ENCODE results near the gene TUBA3D. TPM values are rescaled to one million over a fixed set of nuclear protein-coding genes. Genes with fewer than 3 reads are reported as not detected.
A peak's percentile ranks its signal among the peaks of the same experiment; 100 is the strongest.
"Not testable (repeated sequence)": the region's sequence is repeated elsewhere in the genome, so short reads cannot be mapped to it uniquely, and the experiment has no call there.

The TUBA3D gene
- total RNA-seq, 1 donor from 2014 or later = not detected

- DNase-seq (ENCODE audit: extremely low spot score, unreplicated experiment); H3K27me3 Mint-ChIP-seq; H3K36me3 Mint-ChIP-seq; H3K4me3 Mint-ChIP-seq; H3K27ac Mint-ChIP-seq; H3K9me3 Mint-ChIP-seq; H3K4me1 Mint-ChIP-seq (ENCODE audit: unreplicated experiment): not testable (repeated sequence)
Observed at GRCh38 chr2:131486201-131486902, 10.4 kb downstream of the TUBA3D start.

GRCh38 chr2:131488306-131489205 is 12.6 kb downstream of the TUBA3D start:
- H3K4me1 Mint-ChIP-seq (ENCODE audit: unreplicated experiment) = peaks cover 4% of the 10 kb centered on the region

DNA sequence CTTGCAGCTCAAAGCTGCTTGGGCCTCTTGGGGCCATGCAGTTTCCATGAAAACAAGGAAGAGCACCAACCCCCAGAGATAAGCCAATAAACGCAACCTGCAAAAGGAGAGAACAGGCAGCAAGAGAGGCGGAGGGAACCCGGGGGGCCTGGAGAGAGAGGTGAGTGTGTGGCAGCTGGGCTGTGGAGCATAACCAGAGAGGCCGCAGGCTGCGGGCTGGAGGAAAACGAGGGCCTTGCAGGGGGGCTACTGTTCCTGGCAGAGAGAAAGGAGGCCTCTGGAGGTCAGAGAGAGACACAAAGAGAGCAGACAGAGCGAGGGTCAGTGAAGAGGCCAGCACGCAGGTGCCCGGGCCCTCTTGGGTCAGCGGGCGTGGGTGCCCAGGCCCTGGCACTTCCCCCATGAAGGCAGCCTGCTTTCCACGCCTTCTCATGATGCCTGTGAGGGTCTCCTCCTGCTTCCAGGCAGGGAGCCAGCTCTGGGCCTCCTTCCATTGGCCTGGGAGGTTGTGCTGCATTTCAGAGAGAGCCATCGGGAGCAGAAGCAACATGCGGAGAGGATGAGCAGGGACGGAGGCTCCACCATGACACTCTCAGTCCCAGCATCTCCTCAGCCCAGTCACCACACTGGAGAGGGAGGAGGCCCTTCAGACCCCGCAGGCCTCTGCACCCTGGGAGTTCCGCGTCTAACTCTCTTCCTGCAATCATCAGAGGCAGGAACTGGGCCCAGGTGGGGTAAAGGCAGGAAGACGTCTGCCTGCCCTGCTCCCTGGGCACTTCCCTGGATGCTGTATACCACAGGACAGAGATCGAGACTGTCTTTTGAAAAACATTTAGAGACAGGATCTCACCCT is 14.9 kb downstream of the TUBA3D start:
- H3K27ac Mint-ChIP-seq; DNase-seq (ENCODE audit: extremely low spot score, unreplicated experiment); H3K9me3 Mint-ChIP-seq; H3K27me3 Mint-ChIP-seq; H3K36me3 Mint-ChIP-seq; H3K4me1 Mint-ChIP-seq (ENCODE audit: unreplicated experiment): not testable (repeated sequence)
- peak overlapping the region; percentile 86 for H3K4me3 Mint-ChIP-seq

More at GRCh38 chr2:131488306-131489205, 12.6 kb downstream of the TUBA3D start:
- Mint-ChIP-seq H3K27me3 (no peaks in the 10 kb centered on the region), H3K4me3 (no peak overlapping the region), H3K9me3 (no peaks in the 10 kb centered on the region), H3K27ac (no peak overlapping the region), H3K36me3 (no peaks in the 10 kb centered on the region)
- TF ChIP-seq, protein P1, sequence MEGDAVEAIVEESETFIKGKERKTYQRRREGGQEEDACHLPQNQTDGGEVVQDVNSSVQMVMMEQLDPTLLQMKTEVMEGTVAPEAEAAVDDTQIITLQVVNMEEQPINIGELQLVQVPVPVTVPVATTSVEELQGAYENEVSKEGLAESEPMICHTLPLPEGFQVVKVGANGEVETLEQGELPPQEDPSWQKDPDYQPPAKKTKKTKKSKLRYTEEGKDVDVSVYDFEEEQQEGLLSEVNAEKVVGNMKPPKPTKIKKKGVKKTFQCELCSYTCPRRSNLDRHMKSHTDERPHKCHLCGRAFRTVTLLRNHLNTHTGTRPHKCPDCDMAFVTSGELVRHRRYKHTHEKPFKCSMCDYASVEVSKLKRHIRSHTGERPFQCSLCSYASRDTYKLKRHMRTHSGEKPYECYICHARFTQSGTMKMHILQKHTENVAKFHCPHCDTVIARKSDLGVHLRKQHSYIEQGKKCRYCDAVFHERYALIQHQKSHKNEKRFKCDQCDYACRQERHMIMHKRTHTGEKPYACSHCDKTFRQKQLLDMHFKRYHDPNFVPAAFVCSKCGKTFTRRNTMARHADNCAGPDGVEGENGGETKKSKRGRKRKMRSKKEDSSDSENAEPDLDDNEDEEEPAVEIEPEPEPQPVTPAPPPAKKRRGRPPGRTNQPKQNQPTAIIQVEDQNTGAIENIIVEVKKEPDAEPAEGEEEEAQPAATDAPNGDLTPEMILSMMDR (conservative IDR thresholded peaks at IDR 0.05) = no peak
- DNase-seq (ENCODE audit: extremely low spot score, unreplicated experiment) = no peak

DNA sequence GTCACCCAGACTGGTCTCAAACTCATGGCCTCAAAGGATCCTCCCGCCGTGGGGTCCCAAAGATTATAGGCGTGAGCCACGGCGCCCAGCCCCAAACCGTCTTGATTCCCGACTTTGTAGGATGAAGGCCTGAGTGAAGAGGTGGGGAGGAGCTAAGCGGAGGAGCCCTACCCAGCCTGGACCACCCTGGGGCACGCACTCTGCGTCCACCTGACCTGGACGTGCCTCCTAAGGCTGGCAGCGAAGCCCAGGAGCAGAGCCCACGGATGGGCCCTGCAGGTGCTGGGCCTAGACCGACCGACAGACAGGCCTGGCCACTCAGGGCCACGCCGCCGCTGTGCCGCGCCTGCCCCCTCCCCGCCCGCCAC is 15.5 kb downstream of the TUBA3D start:
- not testable (repeated sequence) for H3K36me3 Mint-ChIP-seq; H3K4me1 Mint-ChIP-seq (ENCODE audit: unreplicated experiment); H3K9me3 Mint-ChIP-seq; DNase-seq (ENCODE audit: extremely low spot score, unreplicated experiment); H3K27me3 Mint-ChIP-seq; H3K27ac Mint-ChIP-seq
- H3K4me3 Mint-ChIP-seq = peak overlapping the region; percentile 86

DNA sequence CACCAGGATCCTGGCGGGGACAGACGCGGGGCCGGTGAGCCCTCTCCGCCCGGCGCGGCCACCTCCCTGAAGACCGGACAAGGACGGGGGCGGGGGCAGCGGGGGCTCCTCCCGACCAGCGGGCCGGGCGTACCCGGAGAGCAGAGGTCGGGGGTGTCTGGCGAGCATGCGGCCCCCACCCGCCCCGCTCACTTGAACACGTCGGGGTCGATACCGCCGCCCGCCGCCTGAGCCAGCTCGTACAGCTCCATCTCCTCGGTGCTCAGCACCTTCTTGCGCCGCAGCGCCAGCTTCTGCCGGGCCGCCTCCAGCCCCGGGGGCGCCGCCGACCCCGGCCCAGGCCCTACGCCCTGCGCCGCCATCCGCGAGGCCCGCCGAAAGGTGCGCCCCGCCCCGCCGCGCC is 16.1 kb downstream of the TUBA3D start, which contains the start of gene MZT2A:
TSS of gene MZT2A (minus strand) at position 383 of the 403 bp plus-strand sequence. CDS start at position 362, 21 bp downstream.
- not testable (repeated sequence) for H3K36me3 Mint-ChIP-seq; H3K9me3 Mint-ChIP-seq; H3K4me1 Mint-ChIP-seq (ENCODE audit: unreplicated experiment); H3K27me3 Mint-ChIP-seq
- Mint-ChIP-seq H3K27ac (peak within 1 kb of the TSS; percentile 98), H3K4me3 (peak within 1 kb of the TSS; percentile 98)
- peak; percentile 91 for DNase-seq (ENCODE audit: extremely low spot score, unreplicated experiment)

DNA sequence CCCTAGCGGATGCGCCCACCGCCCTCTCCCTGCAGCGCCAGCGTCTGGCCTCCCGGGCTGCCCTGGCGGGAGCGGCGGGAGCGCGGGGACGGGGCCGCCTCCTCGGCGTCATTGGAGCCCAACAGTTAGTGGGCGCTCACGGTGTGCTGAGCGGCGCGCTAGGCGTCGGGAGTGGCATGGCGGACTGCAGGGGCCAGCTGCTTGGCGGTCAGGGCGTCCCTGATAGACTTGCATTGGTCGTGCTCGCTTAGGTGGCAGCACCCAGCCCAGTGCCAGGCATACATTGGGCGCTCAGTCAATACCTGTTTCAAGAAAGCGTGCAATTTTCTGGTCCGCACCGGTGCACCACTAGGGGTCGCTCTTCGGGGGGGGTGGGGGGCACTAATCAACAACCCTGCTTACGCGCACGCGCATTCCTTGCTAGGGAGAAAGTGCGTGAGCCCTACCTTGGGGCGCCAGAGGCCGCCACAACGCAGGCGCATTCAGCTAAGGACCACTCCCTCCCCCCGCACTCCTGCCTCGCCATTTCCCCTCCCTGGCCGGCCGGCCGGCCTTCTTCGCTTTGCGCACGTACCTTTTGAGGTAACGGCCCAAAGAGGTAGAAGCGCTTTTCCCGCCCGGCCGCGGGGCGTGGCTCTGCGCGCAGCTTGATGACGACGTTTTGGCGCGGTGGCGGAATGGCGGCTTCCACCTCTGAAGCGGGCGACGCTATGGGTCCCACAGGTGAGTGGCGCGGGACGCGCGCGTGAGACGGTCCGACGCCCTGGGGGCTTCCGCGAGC is 16.7 kb downstream of the TUBA3D start:
- Mint-ChIP-seq H3K27ac (peak overlapping the region; percentile 98), H3K4me3 (peak overlapping the region; percentile 98), H3K27me3 (no peaks in the 10 kb centered on the region), H3K36me3 (no peaks in the 10 kb centered on the region), H3K4me1 (ENCODE audit: unreplicated experiment) (peaks cover 4% of the 10 kb centered on the region), H3K9me3 (no peaks in the 10 kb centered on the region)
- DNase-seq (ENCODE audit: extremely low spot score, unreplicated experiment) = peak; percentile 95
- TF ChIP-seq, protein P1 (conservative IDR thresholded peaks at IDR 0.05) = peak; percentile 84
